B cell (primary cell): Measurements from ENCODE around the gene CNNM4. TPM values are rescaled to one million over a fixed set of nuclear protein-coding genes. Genes with fewer than 3 reads are reported as not detected.

Source experiments
- ATAC-seq: fragments of 200-7000 bp; cut with Tn5 transposase; one replicate; pipeline ENCODE4 v1.10.0; 2021; ENCODE audit warnings: low read depth, mild to moderate bottlenecking, moderate number of reproducible peaks, moderate library complexity
- CTCF ChIA-PET: fragments of 350-600 bp; sonication (Branson Sonifier 250); formaldehyde crosslinking; loops from one replicate; lab custom pipeline; 2021; ENCODE audit warnings: antibody characterized with exemption, inconsistent platforms; lab: Charles Lee
- POLR2A ChIA-PET: fragments of 350-600 bp; sonication (Branson Sonifier 250); formaldehyde crosslinking; loops from one replicate; lab custom pipeline; 2021; ENCODE audit warnings: antibody characterized with exemption; lab: Charles Lee
- DNase-seq: peaks from one replicate; pipeline ENCODE4 v3.0.0; 2013
- H2AFZ ChIP-seq: 2 replicates; pipeline ENCODE4 v1.6.1; 2012; ENCODE audit warnings: mild to moderate bottlenecking, low read depth, low read length; ENCODE audit not compliant: insufficient read depth, poor library complexity, severe bottlenecking
- H3K27ac ChIP-seq, 2 donors: 1 replicate in 1 of 2; 2 replicates in 1 of 2; pipeline ENCODE4 v1.5.1; 2012 to 2013; ENCODE audit warnings: low read length in 2 of 2, mild to moderate bottlenecking in 2 of 2, moderate library complexity in 1 of 2
- H3K27me3 ChIP-seq, 4 experiments: fragments of 200-600 bp in 1 of 4; sonication (generic) in 1 of 4; replicated peaks in 1 of 4; 1 replicate in 2 of 4; 2 replicates in 2 of 4; pipeline versions ENCODE4 v1.6.1 to v1.7.0; 2013 to 2016; ENCODE audit warnings: low read length in 3 of 4, mild to moderate bottlenecking in 2 of 4, mixed read lengths in 1 of 4, moderate library complexity in 1 of 4; ENCODE audit not compliant: insufficient read depth in 4 of 4, control insufficient read depth in 3 of 4; ENCODE audit errors: control extremely low read depth in 1 of 4
- H3K36me3 ChIP-seq, 2 experiments: replicated peaks in 1 of 2; 1 replicate in 1 of 2; 2 replicates in 1 of 2; pipeline versions ENCODE4 v1.6.1 to v1.7.1; 2013; ENCODE audit warnings: low read length in 1 of 2; ENCODE audit not compliant: insufficient read depth in 2 of 2, control insufficient read depth in 1 of 2; ENCODE audit errors: control extremely low read depth in 1 of 2, extremely low read depth in 1 of 2
- H3K4me1 ChIP-seq, 2 donors: fragments of 200-600 bp in 1 of 2; sonication (generic) in 1 of 2; 1 replicate in 1 of 2; 2 replicates in 1 of 2; pipeline versions ENCODE4 v1.5.1 to v1.6.1; 2013 to 2017; ENCODE audit warnings: low read length in 2 of 2; ENCODE audit not compliant: control insufficient read depth in 2 of 2, insufficient read depth in 2 of 2
- H3K4me2 ChIP-seq: replicated peaks from 2 replicates; pipeline ENCODE3; 2012; ENCODE audit warnings: mild to moderate bottlenecking, low read depth, low read length; ENCODE audit not compliant: poor library complexity, severe bottlenecking
- H3K4me3 ChIP-seq, 5 experiments: fragments of 200-600 bp in 1 of 5; sonication (generic) in 1 of 5; 1 replicate in 3 of 5; 2 replicates in 2 of 5; pipeline versions ENCODE4 v1.5.1 to v1.7.0; 2011 to 2016; ENCODE audit warnings: low read length in 4 of 5, mild to moderate bottlenecking in 4 of 5, low read depth in 2 of 5, control low read depth in 1 of 5, moderate library complexity in 1 of 5; ENCODE audit not compliant: insufficient read depth in 1 of 5; ENCODE audit errors: control extremely low read depth in 1 of 5, extremely low read depth in 1 of 5
- H3K79me2 ChIP-seq: fragments of 200-600 bp; sonication (generic); one replicate; pipeline ENCODE4 v1.6.0; 2016; ENCODE audit warnings: low read length; ENCODE audit not compliant: control insufficient read depth, insufficient read depth
- H3K9ac ChIP-seq: fragments of 200-600 bp; sonication (generic); 2 replicates; pipeline ENCODE4 v1.6.1; 2017; ENCODE audit warnings: mild to moderate bottlenecking, low read length, moderate library complexity
- H3K9me3 ChIP-seq, 3 donors: one replicate each; pipeline versions ENCODE4 v1.6.1 to v1.7.1; 2013; ENCODE audit warnings: low read length in 2 of 3; ENCODE audit not compliant: control insufficient read depth in 2 of 3, insufficient read depth in 1 of 3; ENCODE audit errors: control extremely low read depth in 1 of 3
- H4K20me1 ChIP-seq: 2 replicates; pipeline ENCODE4 v1.6.0; 2012; ENCODE audit warnings: mild to moderate bottlenecking, low read length; ENCODE audit not compliant: insufficient read depth, control insufficient read depth, poor library complexity, severe bottlenecking
- H3K27ac Mint-ChIP-seq: one replicate; pipeline ENCODE4 v1.8.0; 2021; ENCODE audit warnings: mixed read lengths
- H3K27me3 Mint-ChIP-seq: one replicate; pipeline ENCODE4 v1.8.0; 2021; ENCODE audit warnings: mixed read lengths
- H3K4me1 Mint-ChIP-seq: one replicate; pipeline ENCODE4 v1.8.0; 2021; ENCODE audit warnings: mixed read lengths
- H3K4me3 Mint-ChIP-seq: one replicate; pipeline ENCODE4 v1.8.0; 2021; ENCODE audit warnings: mixed read lengths
- H3K9me3 Mint-ChIP-seq: one replicate; pipeline ENCODE4 v1.8.0; 2022; ENCODE audit warnings: mixed read lengths; ENCODE audit not compliant: insufficient read depth
- CTCF ChIP-seq: fragments of 200-600 bp; IDR thresholded peaks from one replicate; pipeline ENCODE4 v1.8.0; 2022; ENCODE audit warnings: antibody characterized with exemption, mild to moderate bottlenecking
- EZH2 ChIP-seq: IDR thresholded peaks from 2 replicates; pipeline ENCODE4 v1.6.1; 2012; ENCODE audit warnings: borderline replicate concordance, low read depth, mild to moderate bottlenecking, moderate library complexity, low read length; ENCODE audit not compliant: insufficient read depth, poor library complexity, severe bottlenecking
- WGBS: methylation state at CpG from one replicate; pipeline ENCODE4 v1.1.5; 2013; ENCODE audit warnings: missing lambda C conversion rate; ENCODE audit not compliant: insufficient coverage; 5-methylcytosine and 5-hydroxymethylcytosine counted together
- intact Hi-C: fragments of 100-400 bp; cut with micrococcal nuclease; formaldehyde crosslinking; loops from one replicate; pipeline ENCODE4 v1.10.0; 2022
- polyA plus RNA-seq: library from polyadenylated mRNA; depleted of rRNA; stranded (reverse); fragments of >200 nt; gene quantifications from 2 replicates; pipeline ENCODE4 v1.2.3, GENCODE V29; 2012
- total RNA-seq, 2 donors: library from RNA; stranded (reverse); fragments of 120-200 nt in 1 of 2; gene quantifications; 1 replicate in 1 of 2; 2 replicates in 1 of 2; pipeline versions ENCODE4 v1.2.3 to v1.2.4, GENCODE V29; 2013 to 2022

Gene CNNM4
- total and polyA plus RNA-seq, 2 donors (not counting 1 experiment from before 2014, with no cell fraction given), result 15.1 to 24.0 TPM

- CTCF ChIA-PET, result interaction anchor here (1.4 to 7.0 kb wide), 7 partner anchors 10 to 83 kb away, joined by 3 to 85 read pairs (median 5); partner anchors contain the start of genes ANKRD39, CNNM3 and CNNM4
- Histone ChIP-seq H4K20me1 (peaks cover 2% of the 10 kb centered on the region), H3K27ac (peak overlapping the region in 1 of 2 donors; percentile 78), H3K4me1 (peaks cover 23 to 41% of the 10 kb centered on the region in 2 donors), H3K36me3 (peaks cover 0 to 4% of the 10 kb centered on the region in 2 experiments), H2AFZ (no peak overlapping the region), H3K9ac (no peak overlapping the region), H3K4me2 (no peak overlapping the region), H3K4me3 (no peak overlapping the region), H3K79me2 (peaks cover 78% of the 10 kb centered on the region), H3K9me3 (no peaks in the 10 kb centered on the region), H3K27me3 (no peaks in the 10 kb centered on the region)
- Mint-ChIP-seq H3K27me3 (no peaks in the 10 kb centered on the region), H3K27ac (peak overlapping the region; percentile 68), H3K4me3 (peak overlapping the region; percentile 47), H3K4me1 (peaks cover 35% of the 10 kb centered on the region), H3K9me3 (no peaks in the 10 kb centered on the region)
- WGBS, result no CpG with 5 or more reads among the region's 1 CpG
- intact Hi-C loops, result no loop called here
- ATAC-seq, result no peak
- TF ChIP-seq CTCF (no peak), EZH2 (no peak)
- no peak for DNase-seq
- POLR2A ChIA-PET, result no interaction called here
These were observed 14.5 kb downstream of the CNNM4 start for GRCh38 chr2:96775160-96775559.

- Histone ChIP-seq H4K20me1 (peaks cover 37% of the 10 kb centered on the region), H3K79me2 (peaks cover 57% of the 10 kb centered on the region), H3K9ac (no peak overlapping the region), H3K4me1 (no peaks in the 10 kb centered on the region), H3K4me3 (no peak overlapping the region), H3K36me3 (peaks cover 0 to 2% of the 10 kb centered on the region in 2 experiments), H3K27me3 (no peaks in the 10 kb centered on the region), H2AFZ (no peak overlapping the region), H3K4me2 (no peak overlapping the region), H3K27ac (no peak overlapping the region), H3K9me3 (no peaks in the 10 kb centered on the region)
- peaks cover 1% of the 10 kb centered on the region for H3K4me1 Mint-ChIP-seq
- POLR2A ChIA-PET, result no interaction called here
- no peaks in the 10 kb centered on the region for H3K27me3 Mint-ChIP-seq
- ATAC-seq, result no peak
- H3K27ac Mint-ChIP-seq, result no peak overlapping the region
- H3K4me3 Mint-ChIP-seq, result no peak overlapping the region
- TF ChIP-seq CTCF (no peak), EZH2 (no peak)
- intact Hi-C loops, result no loop called here
- CTCF ChIA-PET, result interaction anchor here (1.9 kb wide), 1 partner anchor 17 kb away, joined by 7 read pairs; no protein-coding TSS in a partner anchor
- WGBS, result 76% methylated on average over 3 of the region's 4 CpGs
- H3K9me3 Mint-ChIP-seq, result no peaks in the 10 kb centered on the region
- no peak for DNase-seq
These were observed 22.7 kb downstream of the CNNM4 start for GRCh38 chr2:96783388-96783787.
